GM18502 (cell line): ENCODE results near the gene MEI1.
"Not testable (repeated sequence)": the region's sequence is repeated elsewhere in the genome, so short reads cannot be mapped to it uniquely, and the experiment has no call there.

Source experiments
- ATAC-seq: cut with Tn5 transposase; IDR thresholded peaks from one replicate; pipeline ENCODE4 v1.9.1; 2021; ENCODE audit warnings: mild to moderate bottlenecking; ENCODE audit not compliant: unreplicated experiment, poor library complexity

MEI1 gene

DNA sequence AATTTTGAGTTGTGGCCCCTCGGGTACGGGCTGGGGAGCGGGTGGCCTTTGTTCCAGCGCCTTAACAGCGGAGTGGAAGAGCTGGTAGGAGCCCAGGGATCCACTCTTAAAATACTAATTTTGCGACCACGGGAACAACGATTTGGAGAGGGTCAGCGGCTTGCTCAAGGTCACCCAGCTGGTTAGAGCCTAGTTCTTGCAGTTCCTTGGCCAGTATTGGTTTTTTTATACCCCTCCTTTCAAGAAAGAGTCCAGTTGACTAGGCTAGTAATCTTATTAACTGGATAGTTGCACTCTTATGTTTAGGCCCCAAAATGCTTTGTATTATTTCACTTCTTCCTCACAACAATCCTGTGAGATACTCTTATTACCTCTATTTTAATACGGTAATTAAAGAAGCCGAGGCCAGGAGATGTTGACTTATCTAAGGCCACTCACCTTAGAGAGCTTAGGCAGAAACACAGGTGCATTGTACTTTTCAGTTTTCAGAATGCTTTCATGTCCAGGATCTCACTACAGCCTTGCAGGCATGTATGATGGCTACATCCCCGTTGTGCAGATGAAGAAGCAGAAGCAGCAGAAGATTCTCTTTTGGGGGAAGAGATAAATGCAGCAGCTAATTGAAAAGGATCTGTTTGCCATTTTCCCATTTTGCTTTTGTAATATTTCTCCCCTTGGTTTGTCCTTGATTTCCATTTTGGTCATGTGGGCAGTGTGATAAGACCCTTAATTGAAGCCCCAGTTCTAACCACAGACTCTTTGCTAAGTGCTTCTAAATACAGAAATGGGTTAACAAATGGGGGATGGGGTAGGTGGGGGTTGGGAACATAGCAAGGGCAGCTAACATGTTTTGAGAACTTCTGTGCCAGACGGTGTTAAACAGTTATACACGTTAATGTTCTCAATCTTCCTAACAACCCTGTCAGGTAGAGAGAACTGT lies 135.0 kb downstream of the MEI1 start:
- no peak for ATAC-seq

GRCh38 chr22:41835462-41835861 lies 136.2 kb downstream of the MEI1 start:
- not testable (repeated sequence) for ATAC-seq

GRCh38 chr22:41836551-41836950 lies 137.2 kb downstream of the MEI1 start:
- ATAC-seq, result no peak

DNA sequence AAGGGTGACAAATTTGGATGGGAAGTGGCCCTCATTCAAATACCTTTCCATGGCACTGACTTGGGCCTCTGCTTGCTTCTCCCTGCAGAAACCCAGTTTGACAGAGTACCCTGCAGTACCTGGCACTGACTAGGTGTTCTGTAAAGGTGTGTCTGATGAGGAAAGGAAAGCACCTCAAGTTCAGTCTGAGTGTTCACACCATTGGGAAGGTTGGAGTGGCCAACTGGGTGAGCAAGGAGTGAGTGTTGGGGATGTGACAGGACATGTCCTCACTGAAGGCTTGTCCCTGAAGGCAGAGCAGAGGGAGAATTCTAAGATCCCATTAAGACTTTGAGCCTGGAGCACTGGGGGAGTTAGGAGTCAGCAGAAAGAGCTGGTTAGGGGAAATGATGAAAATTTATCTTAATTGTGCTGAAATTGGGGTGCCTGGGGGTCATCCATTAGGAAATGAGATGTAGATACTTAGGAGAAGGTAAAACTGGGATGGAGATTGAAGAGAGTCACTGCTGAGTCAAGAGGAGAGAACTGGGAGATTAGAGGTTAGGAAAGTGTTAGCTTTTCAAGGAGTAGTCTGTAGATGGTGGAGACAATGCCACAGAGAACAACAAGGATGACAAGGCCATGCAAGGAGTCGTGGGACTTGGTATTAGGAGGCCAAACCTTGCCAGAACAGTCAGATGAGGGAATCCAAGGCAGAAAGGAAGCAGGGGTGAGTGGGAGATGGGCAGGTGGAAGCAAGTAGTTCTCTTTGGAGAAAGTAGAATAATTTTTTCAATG lies 139.7 kb downstream of the MEI1 start:
- ATAC-seq, result no peak

GRCh38 chr22:41840216-41840615 lies 140.9 kb downstream of the MEI1 start:
- no peak for ATAC-seq

DNA sequence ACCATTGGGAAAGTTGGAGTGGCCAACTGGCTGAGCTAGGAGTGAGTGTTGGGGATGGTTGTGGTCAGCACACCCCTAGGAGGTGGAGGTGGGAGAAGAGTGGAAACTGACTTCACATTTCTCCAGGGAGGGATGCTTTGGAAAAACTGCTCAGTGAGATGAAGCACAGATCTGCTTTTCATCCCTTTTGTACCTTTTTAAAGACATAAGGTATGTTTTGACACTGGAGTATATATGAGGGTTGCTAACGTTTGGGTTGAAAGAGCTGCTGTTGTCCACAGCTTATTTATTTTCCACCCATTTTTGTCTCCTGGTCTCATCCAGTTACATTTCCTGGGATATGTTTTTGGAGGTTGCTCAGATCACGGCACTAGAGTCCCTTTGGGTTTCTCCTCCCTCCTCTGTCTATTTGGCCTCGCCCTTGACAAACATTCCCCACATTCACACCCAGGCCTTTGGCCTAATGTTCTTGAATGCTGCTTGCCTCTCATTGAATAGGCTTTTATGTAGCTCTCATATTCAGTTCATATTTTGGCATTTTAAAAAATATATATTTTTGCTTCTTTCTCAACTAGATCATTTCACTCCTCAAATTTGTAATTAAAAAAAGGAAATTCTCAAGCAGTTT lies 141.9 kb downstream of the MEI1 start:
- no peak for ATAC-seq

DNA sequence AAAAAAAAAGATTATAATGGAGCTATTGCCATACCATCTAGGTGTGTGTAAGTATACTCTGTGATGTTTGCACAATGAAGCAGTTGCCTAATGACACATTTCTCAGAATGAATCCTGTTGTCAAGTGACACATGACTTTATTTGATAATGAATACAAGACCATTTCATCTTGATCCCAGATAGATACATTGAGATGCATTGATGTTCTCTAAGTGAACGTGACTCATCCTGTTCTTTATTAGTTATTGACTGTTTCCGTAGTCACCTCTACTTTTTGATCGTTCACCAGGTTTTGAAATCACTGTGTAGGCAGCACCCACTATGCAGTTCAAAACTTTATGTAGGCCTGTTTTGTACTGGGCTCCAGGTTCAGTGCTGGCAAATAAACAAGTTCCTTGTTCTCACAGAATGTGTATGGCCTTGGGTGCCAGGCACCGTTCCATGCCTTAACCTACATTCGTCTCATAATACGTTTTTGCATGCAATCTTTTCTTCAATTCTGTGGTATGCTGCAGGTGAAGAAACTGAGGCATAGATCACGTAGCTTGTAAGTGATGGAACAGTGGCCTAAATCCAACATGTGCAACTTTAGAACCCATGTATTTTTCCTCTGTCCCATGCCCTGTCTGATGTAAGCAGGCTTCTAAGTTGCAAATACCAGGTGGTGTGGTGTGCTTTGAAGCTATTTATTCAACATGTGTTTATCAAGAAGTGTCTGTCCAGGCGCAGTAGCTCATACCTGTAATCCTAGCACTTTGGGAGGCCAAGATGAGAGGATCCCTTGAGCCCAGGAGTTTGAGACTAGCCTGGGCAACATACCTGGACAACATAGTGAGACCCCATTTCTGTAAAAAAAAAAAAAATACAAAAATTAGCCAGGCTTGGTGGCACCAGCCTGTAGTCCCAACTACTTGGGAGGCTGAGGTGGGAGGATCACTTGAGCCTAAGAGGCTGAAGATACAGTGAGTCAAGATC lies 144.0 kb downstream of the MEI1 start:
- ATAC-seq, result no peak

DNA sequence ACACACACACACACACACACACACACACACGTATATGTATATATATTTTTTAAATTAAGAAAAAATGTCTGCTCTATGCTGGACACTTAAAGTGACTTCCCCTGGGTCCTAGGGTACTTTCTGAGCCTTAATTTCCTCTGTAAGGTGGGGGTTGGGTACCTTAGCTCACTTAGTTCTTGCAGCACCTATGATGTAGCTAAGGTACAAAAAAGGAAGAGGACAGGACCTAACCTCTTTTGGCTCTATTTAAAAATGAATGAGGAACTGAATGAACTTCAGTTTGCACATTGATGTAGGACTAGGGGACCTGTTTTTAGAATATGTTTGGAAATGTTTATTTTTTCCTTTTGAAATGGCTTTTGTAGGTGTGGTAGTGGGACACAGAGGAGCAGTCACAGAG lies 144.7 kb downstream of the MEI1 start:
- ATAC-seq, result no peak

DNA sequence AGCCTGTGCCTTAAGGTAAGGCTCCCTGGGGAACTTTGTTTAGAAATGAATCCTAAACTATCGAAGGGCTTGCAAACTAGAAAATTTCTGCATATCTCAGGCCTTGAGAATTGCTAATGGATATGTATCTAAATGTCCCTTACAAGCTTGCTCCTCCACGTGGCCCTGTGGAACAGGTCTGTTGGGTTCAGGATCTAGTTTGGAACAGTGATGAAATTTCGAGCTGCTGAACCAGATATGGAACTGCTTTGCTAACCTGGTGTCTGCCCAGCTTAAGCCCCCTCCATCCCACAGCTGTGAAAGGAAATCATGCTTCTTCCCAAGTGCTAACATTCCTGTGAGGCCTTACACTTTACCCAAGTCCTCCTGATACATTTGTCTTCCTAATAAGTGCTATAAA lies 145.2 kb downstream of the MEI1 start:
- no peak for ATAC-seq

- no peak for ATAC-seq
Measured at GRCh38 chr22:41845380-41846267, 146.3 kb downstream of the MEI1 start.

DNA sequence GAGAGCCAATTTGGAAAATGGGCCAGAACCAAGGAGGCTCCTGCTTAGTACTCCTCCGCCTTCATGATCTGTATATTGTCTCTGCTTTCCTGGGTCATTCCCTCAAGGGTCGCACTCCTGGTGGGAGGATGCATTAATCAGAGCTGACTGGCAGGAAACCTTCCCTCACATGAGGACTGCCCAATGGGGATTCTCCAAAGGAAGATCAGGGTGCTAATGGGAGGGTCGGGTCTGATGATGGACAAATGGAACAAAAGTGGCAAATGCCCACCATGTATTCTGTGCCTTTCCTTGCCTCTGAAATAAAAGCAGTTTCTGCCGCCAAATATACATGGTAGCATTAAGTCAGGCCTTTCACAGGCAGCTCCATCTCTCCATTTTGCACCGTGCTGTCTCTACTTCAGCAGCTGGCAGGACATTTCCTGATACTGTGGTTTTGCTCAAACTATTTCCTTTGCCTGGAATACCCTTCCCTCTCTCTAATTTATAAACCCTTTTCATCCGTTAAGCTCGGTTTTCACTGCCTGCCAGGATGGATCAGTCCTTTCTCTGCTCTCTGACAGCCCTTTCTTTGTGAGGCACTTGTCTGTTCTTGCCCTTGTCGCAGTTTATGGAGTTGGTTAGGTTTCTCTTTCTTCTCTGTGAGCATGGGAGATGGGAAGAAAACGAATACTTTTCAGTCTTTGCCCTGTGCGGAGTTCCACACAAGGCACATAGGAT lies 147.1 kb downstream of the MEI1 start:
- ATAC-seq, result no peak

DNA sequence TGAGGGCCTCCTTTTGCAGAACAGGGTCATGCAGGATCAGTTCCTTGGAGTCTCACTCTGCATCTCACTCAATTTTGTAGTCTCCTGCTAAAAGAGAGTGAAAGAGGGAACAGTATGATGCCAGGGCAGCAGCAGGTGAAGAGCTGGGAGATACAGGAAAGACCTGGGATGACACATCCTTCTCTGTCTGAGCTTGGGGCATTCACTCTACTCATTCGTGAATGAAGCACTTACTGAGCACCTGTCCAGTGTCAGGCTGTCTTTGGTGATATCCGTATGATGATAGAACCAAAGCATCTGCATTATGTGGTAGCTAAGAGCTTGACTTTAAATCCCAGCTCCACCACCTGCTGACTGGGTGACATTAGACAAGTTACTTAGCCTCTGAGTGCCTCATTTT lies 148.0 kb downstream of the MEI1 start:
- ATAC-seq, result no peak

- ATAC-seq, result no peak
Measured at GRCh38 chr22:41848468-41848867, 149.2 kb downstream of the MEI1 start.
